Measurements from ENCODE around the gene SREBF1.
A peak's percentile ranks its signal among the peaks of the same experiment; 100 is the strongest.

The SREBF1 gene

GRCh38 chr17:17816831-17817551 is 19.8 kb downstream of the SREBF1 start:
- Mint-ChIP-seq H3K4me1 (ENCODE audit: low read depth) (peaks cover 37% of the 10 kb centered on the region), H3K4me3 (no peak overlapping the region), H3K27me3 (ENCODE audit: low read depth) (no peaks in the 10 kb centered on the region), H3K36me3 (ENCODE audit: low read depth) (peaks cover 26% of the 10 kb centered on the region), H3K9me3 (no peaks in the 10 kb centered on the region), H3K27ac (no peak overlapping the region)

GRCh38 chr17:17816240-17816814 is 20.5 kb downstream of the SREBF1 start:
- Mint-ChIP-seq H3K9me3 (no peaks in the 10 kb centered on the region), H3K27ac (no peak overlapping the region), H3K27me3 (ENCODE audit: low read depth) (no peaks in the 10 kb centered on the region), H3K4me1 (ENCODE audit: low read depth) (peaks cover 30% of the 10 kb centered on the region), H3K4me3 (no peak overlapping the region), H3K36me3 (ENCODE audit: low read depth) (peaks cover 26% of the 10 kb centered on the region)

DNA sequence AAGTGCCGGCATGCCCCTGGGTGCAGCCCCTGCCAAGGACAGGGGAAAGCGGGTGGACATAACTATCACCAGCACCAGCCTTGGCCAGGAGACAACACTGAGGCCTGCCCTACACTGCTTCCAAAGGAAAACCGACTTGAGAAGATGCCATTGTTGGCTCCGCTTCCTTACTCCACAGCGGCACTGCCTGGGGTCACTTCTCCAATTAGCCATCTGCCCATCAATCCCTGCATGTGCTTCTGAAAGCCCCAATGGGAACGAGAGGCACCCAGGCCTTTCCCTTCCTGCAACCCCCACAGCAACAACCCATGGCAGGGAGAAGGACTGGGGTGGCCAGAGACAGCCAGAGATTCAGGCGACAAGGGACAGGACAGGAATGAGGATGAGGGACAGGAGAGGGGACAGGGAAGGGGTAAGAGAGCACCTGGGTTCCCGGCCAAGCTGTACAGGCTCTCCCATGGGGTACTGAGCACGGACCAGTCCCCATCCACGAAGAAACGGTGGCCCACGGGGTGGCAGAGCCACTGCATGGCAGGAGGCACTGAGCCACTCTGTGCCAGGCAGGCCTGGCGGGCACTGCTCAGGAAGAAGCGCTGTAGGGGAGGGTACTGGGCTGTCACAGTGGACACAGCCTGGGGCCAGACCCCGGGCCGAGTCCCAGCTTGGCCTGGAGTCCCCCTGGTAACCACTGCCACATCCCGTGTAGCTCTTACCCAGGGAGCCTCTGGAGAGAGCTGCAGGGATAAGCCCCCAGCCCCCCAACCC is 21.2 kb downstream of the SREBF1 start:
- Mint-ChIP-seq H3K9me3 (no peaks in the 10 kb centered on the region), H3K4me1 (ENCODE audit: low read depth) (peaks cover 23% of the 10 kb centered on the region), H3K27me3 (ENCODE audit: low read depth) (no peaks in the 10 kb centered on the region), H3K4me3 (no peak overlapping the region), H3K36me3 (ENCODE audit: low read depth) (peaks cover 25% of the 10 kb centered on the region), H3K27ac (peak overlapping the region; percentile 34)

- Mint-ChIP-seq H3K4me3 (no peak overlapping the region), H3K27ac (no peak overlapping the region), H3K36me3 (ENCODE audit: low read depth) (peaks cover 25% of the 10 kb centered on the region), H3K4me1 (ENCODE audit: low read depth) (peaks cover 17% of the 10 kb centered on the region), H3K9me3 (no peaks in the 10 kb centered on the region), H3K27me3 (ENCODE audit: low read depth) (no peaks in the 10 kb centered on the region)
Measured at GRCh38 chr17:17815062-17815406, 21.8 kb downstream of the SREBF1 start.

DNA sequence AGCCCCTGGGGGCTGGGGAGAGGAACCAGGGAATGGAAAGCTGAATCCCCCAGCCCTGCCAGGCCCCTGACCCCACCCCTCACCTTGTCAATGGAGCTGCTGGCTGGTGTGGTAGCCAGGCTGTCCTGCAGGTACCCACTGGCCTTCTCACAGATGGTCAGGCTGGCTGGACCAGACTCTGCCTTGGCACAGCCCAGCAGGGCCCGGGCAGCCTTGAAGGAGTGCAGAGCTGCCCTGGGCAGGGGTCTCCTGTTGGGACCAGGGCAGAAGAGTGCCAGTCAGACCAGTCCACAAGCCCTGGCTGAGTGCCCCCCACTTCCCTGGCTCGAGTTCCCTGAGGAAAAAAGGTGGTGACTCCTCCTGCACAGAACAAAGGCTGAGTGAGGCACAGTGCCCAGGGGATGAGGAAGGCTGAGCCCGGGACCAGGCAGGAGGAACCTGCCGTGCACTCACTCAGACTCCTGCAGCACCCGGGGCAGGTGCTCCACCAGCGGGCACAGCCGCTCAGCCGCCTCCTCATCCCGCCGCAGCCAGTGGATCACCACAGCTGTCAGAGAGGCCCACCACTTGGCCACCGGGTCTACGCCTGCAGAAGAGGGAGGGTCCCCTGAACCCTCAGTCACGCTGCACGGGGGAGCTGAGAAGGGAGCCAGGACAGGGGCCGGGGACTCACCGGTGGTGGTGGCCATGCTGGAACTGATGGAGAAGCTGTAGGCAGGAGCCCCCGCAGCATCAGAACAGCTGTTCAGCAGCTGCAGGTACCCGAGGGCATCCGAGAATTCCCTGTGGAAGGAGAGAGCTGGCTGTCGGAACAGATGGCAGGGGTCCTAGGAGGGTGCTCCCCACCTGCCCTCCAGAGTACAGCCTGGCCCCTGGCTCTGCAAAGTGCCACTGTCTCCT is 22.4 kb downstream of the SREBF1 start:
- no peaks in the 10 kb centered on the region for H3K9me3 Mint-ChIP-seq
- H3K36me3 Mint-ChIP-seq (ENCODE audit: low read depth): peaks cover 20% of the 10 kb centered on the region
- no peak overlapping the region for H3K27ac Mint-ChIP-seq
- H3K4me3 Mint-ChIP-seq: no peak overlapping the region
- H3K4me1 Mint-ChIP-seq (ENCODE audit: low read depth): peaks cover 12% of the 10 kb centered on the region
- H3K27me3 Mint-ChIP-seq (ENCODE audit: low read depth): no peaks in the 10 kb centered on the region

- no peak overlapping the region for H3K27ac Mint-ChIP-seq
- no peak overlapping the region for H3K4me3 Mint-ChIP-seq
- H3K9me3 Mint-ChIP-seq: no peaks in the 10 kb centered on the region
- H3K36me3 Mint-ChIP-seq (ENCODE audit: low read depth): peaks cover 17% of the 10 kb centered on the region
- H3K4me1 Mint-ChIP-seq (ENCODE audit: low read depth): peaks cover 6% of the 10 kb centered on the region
- no peaks in the 10 kb centered on the region for H3K27me3 Mint-ChIP-seq (ENCODE audit: low read depth)
Measured at GRCh38 chr17:17813725-17814095, 23.1 kb downstream of the SREBF1 start.

DNA sequence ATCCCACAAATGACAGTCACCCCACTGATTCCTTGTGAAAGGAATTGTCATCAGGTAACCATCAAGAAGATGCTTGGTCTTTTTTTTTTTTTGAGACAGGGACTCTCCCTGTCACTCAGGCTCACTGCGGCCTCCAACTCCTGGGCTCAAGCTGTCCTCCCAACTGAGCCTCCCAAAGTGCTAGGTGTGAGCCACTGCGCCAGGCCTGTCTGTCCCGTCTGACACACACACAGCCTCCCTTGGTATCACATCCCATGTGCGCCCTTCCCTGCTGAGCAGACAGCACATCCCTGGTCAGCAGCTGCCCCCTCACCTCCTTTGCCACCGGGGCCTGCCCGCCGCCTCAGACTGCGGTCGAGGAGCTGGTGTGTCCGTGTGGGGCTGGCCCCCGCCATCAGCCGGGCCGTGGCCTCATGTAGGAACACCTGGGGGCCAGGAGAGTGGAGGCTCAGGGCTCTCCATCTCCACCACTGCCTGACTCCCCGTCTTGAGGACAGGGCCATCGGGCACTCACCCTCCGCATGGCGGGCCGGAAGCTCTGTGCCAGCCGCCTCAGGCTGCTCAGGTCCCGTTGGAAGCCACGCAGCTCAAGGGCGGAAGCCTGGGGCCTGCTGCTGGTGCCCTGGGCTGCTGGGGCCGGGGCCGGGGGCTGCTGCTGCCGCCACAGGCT is 23.6 kb downstream of the SREBF1 start:
- Mint-ChIP-seq H3K36me3 (ENCODE audit: low read depth) (peaks cover 13% of the 10 kb centered on the region), H3K9me3 (no peaks in the 10 kb centered on the region), H3K4me3 (no peak overlapping the region), H3K4me1 (ENCODE audit: low read depth) (peaks cover 2% of the 10 kb centered on the region), H3K27me3 (ENCODE audit: low read depth) (no peaks in the 10 kb centered on the region), H3K27ac (no peak overlapping the region)

GRCh38 chr17:17812211-17813054 is 24.4 kb downstream of the SREBF1 start:
- H3K27ac Mint-ChIP-seq: peak overlapping the region; percentile 19
- peaks cover 4% of the 10 kb centered on the region for H3K4me1 Mint-ChIP-seq (ENCODE audit: low read depth)
- no peaks in the 10 kb centered on the region for H3K9me3 Mint-ChIP-seq
- no peaks in the 10 kb centered on the region for H3K27me3 Mint-ChIP-seq (ENCODE audit: low read depth)
- no peak overlapping the region for H3K4me3 Mint-ChIP-seq
- H3K36me3 Mint-ChIP-seq (ENCODE audit: low read depth): peaks cover 10% of the 10 kb centered on the region

DNA sequence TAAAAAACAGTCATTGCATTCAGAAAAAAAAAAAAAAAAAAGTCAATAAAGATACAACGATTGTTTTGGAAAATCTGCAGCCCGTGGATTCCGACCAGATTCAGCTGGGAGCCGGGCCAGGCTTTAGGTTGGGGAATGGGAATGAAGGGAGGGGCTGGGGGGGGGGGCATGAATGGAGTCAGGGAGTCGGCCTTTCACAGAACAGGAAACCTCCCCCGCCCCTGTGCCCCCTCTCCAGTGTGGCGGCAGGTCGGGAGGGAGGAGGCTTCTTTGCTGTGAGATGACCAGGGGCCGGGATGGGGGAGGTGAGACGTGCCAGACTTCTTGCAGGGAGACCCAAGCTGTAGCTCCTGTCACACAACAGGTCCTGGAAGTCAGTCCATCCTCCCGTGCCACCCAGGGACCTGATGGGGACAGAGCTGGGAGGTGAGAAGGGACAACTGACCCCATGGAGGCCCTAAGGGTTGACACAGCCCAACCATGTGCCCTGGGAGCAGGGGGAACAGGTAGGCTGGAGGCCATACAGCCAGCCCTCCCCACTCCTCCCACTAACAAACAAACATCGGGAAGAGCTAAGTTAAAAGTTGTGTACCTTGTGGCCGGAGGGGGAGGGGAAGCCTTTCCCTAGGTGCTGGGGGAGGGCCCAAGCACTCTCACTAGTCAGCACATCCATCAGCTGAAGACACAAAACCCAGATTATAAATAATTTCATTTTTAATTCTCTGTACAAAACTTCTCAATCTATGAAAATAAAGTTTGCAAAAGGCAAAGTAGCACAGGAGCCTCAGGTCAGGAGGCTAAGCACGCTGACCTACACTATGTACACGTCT is 25.2 kb downstream of the SREBF1 start:
- Mint-ChIP-seq H3K27ac (no peak overlapping the region), H3K4me3 (no peak overlapping the region), H3K27me3 (ENCODE audit: low read depth) (no peaks in the 10 kb centered on the region), H3K4me1 (ENCODE audit: low read depth) (peaks cover 4% of the 10 kb centered on the region), H3K9me3 (no peaks in the 10 kb centered on the region), H3K36me3 (ENCODE audit: low read depth) (peaks cover 13% of the 10 kb centered on the region)

GRCh38 chr17:17810895-17811248 is 25.9 kb downstream of the SREBF1 start:
- H3K36me3 Mint-ChIP-seq (ENCODE audit: low read depth): peaks cover 14% of the 10 kb centered on the region
- no peaks in the 10 kb centered on the region for H3K27me3 Mint-ChIP-seq (ENCODE audit: low read depth)
- no peak overlapping the region for H3K4me3 Mint-ChIP-seq
- no peak overlapping the region for H3K27ac Mint-ChIP-seq
- H3K9me3 Mint-ChIP-seq: no peaks in the 10 kb centered on the region
- peaks cover 4% of the 10 kb centered on the region for H3K4me1 Mint-ChIP-seq (ENCODE audit: low read depth)

DNA sequence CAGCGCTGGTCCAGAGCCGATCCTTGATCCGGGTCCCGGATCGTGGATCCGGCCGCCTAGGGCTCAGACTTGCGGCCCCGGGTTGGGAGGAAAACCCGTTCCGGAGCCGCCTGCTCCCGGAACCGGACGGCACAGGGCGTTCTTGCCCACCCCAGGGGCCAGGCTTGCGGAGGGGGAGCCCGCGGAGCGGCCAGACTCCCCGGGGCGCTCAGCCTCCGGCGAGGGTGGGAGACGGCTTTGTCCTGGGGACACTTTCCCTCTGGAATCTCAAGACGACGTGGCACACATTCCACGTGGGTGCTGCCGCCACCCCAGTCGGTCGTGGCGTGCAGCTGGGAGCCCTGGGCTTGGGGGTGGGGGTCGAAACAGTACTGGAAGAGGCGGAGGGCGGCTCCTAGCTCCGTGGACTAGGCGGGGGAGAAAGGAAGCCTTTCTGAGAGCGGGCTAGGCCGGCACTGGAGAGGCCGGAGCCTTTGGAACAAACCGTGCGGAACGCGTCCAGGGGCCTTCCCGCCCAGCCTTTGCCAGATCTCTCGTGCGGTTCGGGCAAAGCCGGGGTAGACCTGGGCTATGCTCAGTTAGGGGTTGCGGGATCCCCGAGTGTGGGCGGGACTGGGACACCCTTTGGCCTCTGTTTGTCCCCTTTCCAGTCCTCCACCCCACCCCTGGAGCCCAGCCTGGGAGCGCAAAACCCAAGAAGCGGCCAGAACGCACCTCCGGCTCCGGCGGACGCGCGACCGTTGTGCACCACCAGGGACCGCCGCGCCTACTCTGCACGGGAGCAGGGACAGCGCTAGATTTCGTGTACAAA is 26.5 kb downstream of the SREBF1 start:
- no peak overlapping the region for H3K27ac Mint-ChIP-seq
- peaks cover 2% of the 10 kb centered on the region for H3K4me1 Mint-ChIP-seq (ENCODE audit: low read depth)
- H3K9me3 Mint-ChIP-seq: no peaks in the 10 kb centered on the region
- peaks cover 11% of the 10 kb centered on the region for H3K36me3 Mint-ChIP-seq (ENCODE audit: low read depth)
- H3K27me3 Mint-ChIP-seq (ENCODE audit: low read depth): no peaks in the 10 kb centered on the region
- no peak overlapping the region for H3K4me3 Mint-ChIP-seq

GRCh38 chr17:17809531-17810083 is 27.2 kb downstream of the SREBF1 start:
- H3K36me3 Mint-ChIP-seq (ENCODE audit: low read depth): peaks cover 11% of the 10 kb centered on the region
- H3K27ac Mint-ChIP-seq: no peak overlapping the region
- peaks cover 2% of the 10 kb centered on the region for H3K4me1 Mint-ChIP-seq (ENCODE audit: low read depth)
- H3K27me3 Mint-ChIP-seq (ENCODE audit: low read depth): no peaks in the 10 kb centered on the region
- H3K9me3 Mint-ChIP-seq: no peaks in the 10 kb centered on the region
- no peak overlapping the region for H3K4me3 Mint-ChIP-seq
